NCI-H1105 (cell line): ENCODE measurements around the gene SNTA1.
A peak's percentile ranks its signal among the peaks of the same experiment; 100 is the strongest.
"Not testable (repeated sequence)": the region's sequence is repeated elsewhere in the genome, so short reads cannot be mapped to it uniquely, and the experiment has no call there.

Experiments used
- DNase-seq: peaks from one replicate; lab custom pipeline; 2025; lab: John Stamatoyannopoulos, UW

Gene SNTA1

GRCh38 chr20:33431797-33432381 is 11.7 kb downstream of the SNTA1 start:
- DNase-seq: no peak

GRCh38 chr20:33423875-33424274 is 19.7 kb downstream of the SNTA1 start:
- DNase-seq: not testable (repeated sequence)

GRCh38 chr20:33423141-33423834 is 20.3 kb downstream of the SNTA1 start:
- DNase-seq: no peak

- no peak for DNase-seq
These were observed 24.2 kb downstream of the SNTA1 start for GRCh38 chr20:33419140-33419974.

GRCh38 chr20:33418033-33418432 is 25.5 kb downstream of the SNTA1 start:
- no peak for DNase-seq

- peak; percentile 45 for DNase-seq
These were observed 27.6 kb downstream of the SNTA1 start for GRCh38 chr20:33415948-33416347.

GRCh38 chr20:33412484-33412838 is 31.1 kb downstream of the SNTA1 start:
- no peak for DNase-seq

- no peak for DNase-seq
These were observed 31.7 kb downstream of the SNTA1 start for GRCh38 chr20:33411711-33412483.

GRCh38 chr20:33411242-33411641 is 32.3 kb downstream of the SNTA1 start:
- DNase-seq: no peak

- DNase-seq: no peak
These were observed 33.4 kb downstream of the SNTA1 start for GRCh38 chr20:33410081-33410742.

- DNase-seq: no peak
These were observed 34.6 kb downstream of the SNTA1 start for GRCh38 chr20:33408716-33409654.

GRCh38 chr20:33408313-33408712 is 35.2 kb downstream of the SNTA1 start:
- no peak for DNase-seq

GRCh38 chr20:33407796-33408195 is 35.8 kb downstream of the SNTA1 start:
- DNase-seq: no peak

- DNase-seq: no peak
These were observed 36.3 kb downstream of the SNTA1 start for GRCh38 chr20:33407251-33407650.

- no peak for DNase-seq
These were observed 39.3 kb downstream of the SNTA1 start for GRCh38 chr20:33404281-33404680.

GRCh38 chr20:33401921-33402369 is 41.6 kb downstream of the SNTA1 start:
- DNase-seq: no peak

GRCh38 chr20:33401184-33401920 is 42.2 kb downstream of the SNTA1 start, which contains the start of gene CDK5RAP1:
CDK5RAP1 (minus strand) TSS chr20:33401519; CDS start chr20:33397064, 4,455 bp downstream.
- DNase-seq: peak; percentile 93

- peak; percentile 22 for DNase-seq
These were observed 42.8 kb downstream of the SNTA1 start for GRCh38 chr20:33400812-33401183.

GRCh38 chr20:33399924-33400323 is 43.6 kb downstream of the SNTA1 start:
- no peak for DNase-seq

- DNase-seq: no peak
These were observed 48.8 kb downstream of the SNTA1 start for GRCh38 chr20:33394718-33395117.
